ENCODE measurements around the gene ADCK1. TPM values are rescaled to one million over a fixed set of nuclear protein-coding genes. Genes with fewer than 3 reads are reported as not detected.
A peak's percentile ranks its signal among the peaks of the same experiment; 100 is the strongest.

The ADCK1 gene
- total and polyA plus RNA-seq, 4 experiments from 2014 or later = 5.2 to 12.0 (median 5.4) TPM

- DNase-seq = no peak
- Histone ChIP-seq H3K36me3 (ENCODE audit: insufficient read depth, low read length) (no peaks in the 10 kb centered on the region), H3K27ac (ENCODE audit: low read depth, low read length) (no peak overlapping the region), H3K4me3 (ENCODE audit: low read length in 2 of 2) (no peak overlapping the region), H3K27me3 (ENCODE audit: insufficient read depth, low read length) (no peaks in the 10 kb centered on the region), H3K9me3 (ENCODE audit: control insufficient read depth in 1 of 2, low read length in 2 of 2) (peaks cover 0 to 5% of the 10 kb centered on the region in 2 donors), H3K4me1 (ENCODE audit: insufficient read depth, low read length) (no peaks in the 10 kb centered on the region)
- Mint-ChIP-seq H3K36me3 (peaks cover 16 to 39% of the 10 kb centered on the region in 2 donors), H3K4me1 (peaks cover 3 to 5% (median 4%) of the 10 kb centered on the region in 4 donors), H3K27me3 (no peaks in the 10 kb centered on the region), H3K9me3 (peaks cover 0 to 8% (median 0%) of the 10 kb centered on the region in 8 donors), H3K4me3 (no peak overlapping the region), H3K27ac (no peak overlapping the region)
- intact Hi-C loops (cut with micrococcal nuclease) = no loop called here
- ChIA-PET CTCF (ENCODE audit: partially characterized antibody) (no interaction called here), POLR2A (ENCODE audit: partially characterized antibody) (no interaction called here)
Observed at GRCh38 chr14:77906446-77906845, 106.5 kb downstream of the ADCK1 start.

GRCh38 chr14:77908847-77909246 lies 108.9 kb downstream of the ADCK1 start:
- H3K4me1 ChIP-seq (ENCODE audit: insufficient read depth, low read length) = no peaks in the 10 kb centered on the region
- H3K4me3 ChIP-seq (ENCODE audit: low read length in 2 of 2) = no peak overlapping the region
- H3K36me3 ChIP-seq (ENCODE audit: insufficient read depth, low read length) = no peaks in the 10 kb centered on the region
- POLR2A ChIA-PET (ENCODE audit: partially characterized antibody) = no interaction called here
- Mint-ChIP-seq H3K4me1 (peaks cover 3 to 5% (median 4%) of the 10 kb centered on the region in 4 donors), H3K4me3 (peak overlapping the region in 1 of 8 donors; percentile 13), H3K36me3 (peaks cover 14 to 40% of the 10 kb centered on the region in 2 donors), H3K27ac (peak overlapping the region in 4 of 7 donors; percentile 23 to 87 (median 58)), H3K27me3 (no peaks in the 10 kb centered on the region), H3K9me3 (peaks cover 0 to 8% (median 0%) of the 10 kb centered on the region in 8 donors)
- intact Hi-C loops (cut with micrococcal nuclease) = no loop called here
- peaks cover 0 to 5% of the 10 kb centered on the region in 2 donors for H3K9me3 ChIP-seq (ENCODE audit: control insufficient read depth in 1 of 2, low read length in 2 of 2)
- no peaks in the 10 kb centered on the region for H3K27me3 ChIP-seq (ENCODE audit: insufficient read depth, low read length)
- no peak overlapping the region for H3K27ac ChIP-seq (ENCODE audit: low read depth, low read length)
- no peak for DNase-seq
- CTCF ChIA-PET (ENCODE audit: partially characterized antibody) = no interaction called here

GRCh38 chr14:77909911-77910310 lies 110.0 kb downstream of the ADCK1 start:
- DNase-seq = no peak
- Histone ChIP-seq H3K4me3 (ENCODE audit: low read length in 2 of 2) (no peak overlapping the region), H3K27ac (ENCODE audit: low read depth, low read length) (no peak overlapping the region), H3K27me3 (ENCODE audit: insufficient read depth, low read length) (no peaks in the 10 kb centered on the region), H3K9me3 (ENCODE audit: control insufficient read depth in 1 of 2, low read length in 2 of 2) (peaks cover 0 to 5% of the 10 kb centered on the region in 2 donors), H3K36me3 (ENCODE audit: insufficient read depth, low read length) (no peaks in the 10 kb centered on the region), H3K4me1 (ENCODE audit: insufficient read depth, low read length) (no peaks in the 10 kb centered on the region)
- intact Hi-C loops (cut with micrococcal nuclease) = no loop called here
- Mint-ChIP-seq H3K27me3 (no peaks in the 10 kb centered on the region), H3K4me3 (peak overlapping the region in 1 of 8 donors; percentile 37), H3K36me3 (peaks cover 14 to 44% of the 10 kb centered on the region in 2 donors), H3K4me1 (peaks cover 3 to 5% (median 4%) of the 10 kb centered on the region in 4 donors), H3K9me3 (peaks cover 0 to 8% (median 0%) of the 10 kb centered on the region in 8 donors), H3K27ac (no peak overlapping the region)
- ChIA-PET POLR2A (ENCODE audit: partially characterized antibody) (no interaction called here), CTCF (ENCODE audit: partially characterized antibody) (no interaction called here)

GRCh38 chr14:77910506-77910905 lies 110.6 kb downstream of the ADCK1 start:
- peaks cover 0 to 8% (median 0%) of the 10 kb centered on the region in 8 donors for H3K9me3 Mint-ChIP-seq
- intact Hi-C loops (cut with micrococcal nuclease) = no loop called here
- H3K4me1 Mint-ChIP-seq = peaks cover 3 to 5% (median 4%) of the 10 kb centered on the region in 4 donors
- H3K36me3 Mint-ChIP-seq = peaks cover 14 to 43% of the 10 kb centered on the region in 2 donors
- peak overlapping the region in 1 of 7 donors; percentile 11 for H3K27ac Mint-ChIP-seq
- no peaks in the 10 kb centered on the region for H3K27me3 Mint-ChIP-seq
- no peaks in the 10 kb centered on the region for H3K36me3 ChIP-seq (ENCODE audit: insufficient read depth, low read length)
- H3K9me3 ChIP-seq (ENCODE audit: control insufficient read depth in 1 of 2, low read length in 2 of 2) = peaks cover 0 to 5% of the 10 kb centered on the region in 2 donors
- no peak overlapping the region for H3K4me3 ChIP-seq (ENCODE audit: low read length in 2 of 2)
- CTCF ChIA-PET (ENCODE audit: partially characterized antibody) = no interaction called here
- POLR2A ChIA-PET (ENCODE audit: partially characterized antibody) = no interaction called here
- no peak overlapping the region for H3K4me3 Mint-ChIP-seq
- no peak overlapping the region for H3K27ac ChIP-seq (ENCODE audit: low read depth, low read length)
- H3K4me1 ChIP-seq (ENCODE audit: insufficient read depth, low read length) = no peaks in the 10 kb centered on the region
- no peaks in the 10 kb centered on the region for H3K27me3 ChIP-seq (ENCODE audit: insufficient read depth, low read length)
- no peak for DNase-seq

- no peak overlapping the region for H3K4me3 ChIP-seq (ENCODE audit: low read length in 2 of 2)
- POLR2A ChIA-PET (ENCODE audit: partially characterized antibody) = no interaction called here
- Mint-ChIP-seq H3K4me1 (peaks cover 3 to 5% (median 4%) of the 10 kb centered on the region in 4 donors), H3K27ac (no peak overlapping the region), H3K4me3 (no peak overlapping the region), H3K27me3 (no peaks in the 10 kb centered on the region), H3K9me3 (peaks cover 0 to 3% (median 0%) of the 10 kb centered on the region in 8 donors), H3K36me3 (peaks cover 12 to 35% of the 10 kb centered on the region in 2 donors)
- H3K9me3 ChIP-seq (ENCODE audit: control insufficient read depth in 1 of 2, low read length in 2 of 2) = no peaks in the 10 kb centered on the region
- no peaks in the 10 kb centered on the region for H3K27me3 ChIP-seq (ENCODE audit: insufficient read depth, low read length)
- CTCF ChIA-PET (ENCODE audit: partially characterized antibody) = no interaction called here
- DNase-seq = no peak
- H3K36me3 ChIP-seq (ENCODE audit: insufficient read depth, low read length) = no peaks in the 10 kb centered on the region
- H3K27ac ChIP-seq (ENCODE audit: low read depth, low read length) = no peak overlapping the region
- intact Hi-C loops (cut with micrococcal nuclease) = no loop called here
- no peaks in the 10 kb centered on the region for H3K4me1 ChIP-seq (ENCODE audit: insufficient read depth, low read length)
Observed at GRCh38 chr14:77911356-77911755, 111.4 kb downstream of the ADCK1 start.

GRCh38 chr14:77912754-77913556 lies 113.0 kb downstream of the ADCK1 start:
- CTCF ChIA-PET (ENCODE audit: partially characterized antibody) = no interaction called here

GRCh38 chr14:77914073-77914721 lies 114.3 kb downstream of the ADCK1 start:
- ChIA-PET CTCF (ENCODE audit: partially characterized antibody) (no interaction called here), POLR2A (ENCODE audit: partially characterized antibody) (no interaction called here)
- DNase-seq = no peak
- H3K4me1 Mint-ChIP-seq = no peaks in the 10 kb centered on the region
- H3K27me3 Mint-ChIP-seq = no peaks in the 10 kb centered on the region
- intact Hi-C loops (cut with micrococcal nuclease) = no loop called here
- H3K9me3 ChIP-seq (ENCODE audit: control insufficient read depth in 1 of 2, low read length in 2 of 2) = no peaks in the 10 kb centered on the region
- H3K4me1 ChIP-seq (ENCODE audit: insufficient read depth, low read length) = no peaks in the 10 kb centered on the region
- no peak overlapping the region for H3K27ac Mint-ChIP-seq
- H3K27me3 ChIP-seq (ENCODE audit: insufficient read depth, low read length) = no peaks in the 10 kb centered on the region
- peaks cover 6 to 21% of the 10 kb centered on the region in 2 donors for H3K36me3 Mint-ChIP-seq
- H3K4me3 ChIP-seq (ENCODE audit: low read length in 2 of 2) = no peak overlapping the region
- H3K36me3 ChIP-seq (ENCODE audit: insufficient read depth, low read length) = no peaks in the 10 kb centered on the region
- no peaks in the 10 kb centered on the region for H3K9me3 Mint-ChIP-seq
- no peak overlapping the region for H3K4me3 Mint-ChIP-seq
- H3K27ac ChIP-seq (ENCODE audit: low read depth, low read length) = no peak overlapping the region

More at GRCh38 chr14:77912754-77913556, 113.0 kb downstream of the ADCK1 start:
- H3K36me3 ChIP-seq (ENCODE audit: insufficient read depth, low read length) = no peaks in the 10 kb centered on the region
- no peaks in the 10 kb centered on the region for H3K27me3 ChIP-seq (ENCODE audit: insufficient read depth, low read length)
- H3K4me1 ChIP-seq (ENCODE audit: insufficient read depth, low read length) = no peaks in the 10 kb centered on the region
- no peaks in the 10 kb centered on the region for H3K9me3 Mint-ChIP-seq
- H3K4me3 Mint-ChIP-seq = no peak overlapping the region
- intact Hi-C loops (cut with micrococcal nuclease) = no loop called here
- no peaks in the 10 kb centered on the region for H3K9me3 ChIP-seq (ENCODE audit: control insufficient read depth in 1 of 2, low read length in 2 of 2)
- no peak overlapping the region for H3K4me3 ChIP-seq (ENCODE audit: low read length in 2 of 2)
- POLR2A ChIA-PET (ENCODE audit: partially characterized antibody) = no interaction called here
- H3K27ac ChIP-seq (ENCODE audit: low read depth, low read length) = no peak overlapping the region
- peaks cover 3 to 5% (median 4%) of the 10 kb centered on the region in 4 donors for H3K4me1 Mint-ChIP-seq
- no peak overlapping the region for H3K27ac Mint-ChIP-seq
- H3K36me3 Mint-ChIP-seq = peaks cover 6 to 29% of the 10 kb centered on the region in 2 donors
- no peaks in the 10 kb centered on the region for H3K27me3 Mint-ChIP-seq
- DNase-seq = no peak
